Activated CD4-positive, alpha-beta memory T cell treated with anti-CD3 and anti-CD28 coated beads, Interleukin-2, amount 10 ng/mL, durations not matched to agents 7 days and 5 days (primary cell): ENCODE results near the gene OR1L8. TPM values are rescaled to one million over a fixed set of nuclear protein-coding genes. Genes with fewer than 3 reads are reported as not detected.
"Not testable (repeated sequence)": the region's sequence is repeated elsewhere in the genome, so short reads cannot be mapped to it uniquely, and the experiment has no call there.

Source experiments
- CTCF ChIA-PET: fragments of 350-600 bp; sonication (Branson Sonifier 250); formaldehyde crosslinking; loops from one replicate; lab custom pipeline; 2021; ENCODE audit warnings: antibody characterized with exemption, inconsistent platforms; lab: Charles Lee
- POLR2A ChIA-PET: fragments of 350-600 bp; sonication (Branson Sonifier 250); formaldehyde crosslinking; loops from one replicate; lab custom pipeline; 2021; ENCODE audit warnings: antibody characterized with exemption; lab: Charles Lee
- DNase-seq: peaks from one replicate; pipeline ENCODE4 v3.0.0-alpha.2; 2020
- H3K27ac Mint-ChIP-seq: one replicate; pipeline ENCODE4 v1.8.0; 2021; ENCODE audit warnings: mild to moderate bottlenecking, mixed read lengths
- H3K27me3 Mint-ChIP-seq: one replicate; pipeline ENCODE4 v1.8.0; 2021; ENCODE audit warnings: mixed read lengths
- H3K36me3 Mint-ChIP-seq: one replicate; pipeline ENCODE4 v1.8.0; 2021; ENCODE audit warnings: low read depth, mixed read lengths
- H3K4me1 Mint-ChIP-seq: one replicate; pipeline ENCODE4 v1.8.0; 2021; ENCODE audit warnings: mixed read lengths
- H3K4me3 Mint-ChIP-seq: one replicate; pipeline ENCODE4 v1.8.0; 2021; ENCODE audit warnings: mild to moderate bottlenecking, mixed read lengths
- H3K9me3 Mint-ChIP-seq: one replicate; pipeline ENCODE4 v1.8.0; 2021; ENCODE audit warnings: mixed read lengths
- total RNA-seq, 2 experiments: library from RNA; stranded (reverse); gene quantifications; one replicate each; pipeline ENCODE4 v1.2.3, GENCODE V29; 2021

Gene OR1L8, protein sequence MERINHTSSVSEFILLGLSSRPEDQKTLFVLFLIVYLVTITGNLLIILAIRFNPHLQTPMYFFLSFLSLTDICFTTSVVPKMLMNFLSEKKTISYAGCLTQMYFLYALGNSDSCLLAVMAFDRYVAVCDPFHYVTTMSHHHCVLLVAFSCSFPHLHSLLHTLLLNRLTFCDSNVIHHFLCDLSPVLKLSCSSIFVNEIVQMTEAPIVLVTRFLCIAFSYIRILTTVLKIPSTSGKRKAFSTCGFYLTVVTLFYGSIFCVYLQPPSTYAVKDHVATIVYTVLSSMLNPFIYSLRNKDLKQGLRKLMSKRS
- not detected for total RNA-seq

DNA sequence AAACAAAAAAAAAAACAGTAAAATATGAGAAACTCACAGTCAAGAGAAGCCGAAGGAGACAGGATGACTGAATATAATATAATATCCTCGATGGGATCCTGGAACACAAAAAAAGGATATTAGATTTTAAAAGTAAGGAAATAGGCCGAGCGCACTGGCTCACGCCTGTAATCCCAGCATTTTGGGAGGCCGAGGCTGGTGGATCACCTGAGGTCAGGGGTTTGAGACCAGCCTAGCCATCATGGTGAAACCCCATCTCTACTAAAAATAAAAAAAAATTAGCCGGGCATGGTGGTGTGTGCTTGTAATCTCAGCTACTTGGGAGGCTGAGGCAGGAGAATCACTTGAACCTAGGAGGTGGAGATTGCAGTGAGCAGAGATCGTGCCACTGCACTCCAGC lies at the start of gene OR1L8:
Gene OR1L8, minus strand, starts transcription at position 101 of the 400 bp plus-strand sequence. CDS start 14,907 bp downstream, outside the sequence.
- H3K4me1 Mint-ChIP-seq, DNase-seq, H3K9me3 Mint-ChIP-seq, H3K27me3 Mint-ChIP-seq, POLR2A ChIA-PET, CTCF ChIA-PET, H3K36me3 Mint-ChIP-seq, H3K27ac Mint-ChIP-seq, H3K4me3 Mint-ChIP-seq: not testable (repeated sequence)

DNA sequence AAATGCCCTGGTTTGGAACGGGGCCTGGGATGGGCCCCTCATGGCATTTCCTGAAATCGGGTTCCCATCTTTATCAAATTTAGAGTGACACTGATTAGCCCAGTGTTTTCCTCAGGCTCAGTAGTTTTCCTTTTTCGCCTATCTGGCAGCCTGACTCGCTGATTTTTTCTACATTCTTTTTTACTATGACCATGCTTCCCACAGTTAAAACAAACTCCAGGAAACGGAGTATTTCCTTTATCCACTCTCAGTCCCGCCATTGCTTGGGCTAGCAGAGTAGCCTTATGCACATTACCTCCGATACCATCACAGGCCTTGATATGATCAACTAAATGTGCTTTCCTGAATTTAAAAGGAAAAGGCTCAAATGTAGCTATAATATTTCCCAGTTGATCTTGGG lies 36.8 kb upstream of the OR1L8 start:
- H3K27ac Mint-ChIP-seq: no peak overlapping the region
- ChIA-PET POLR2A (no interaction called here), CTCF (no interaction called here)
- peaks cover 2% of the 10 kb centered on the region for H3K9me3 Mint-ChIP-seq
- no peaks in the 10 kb centered on the region for H3K27me3 Mint-ChIP-seq
- H3K4me3 Mint-ChIP-seq: no peak overlapping the region
- DNase-seq: no peak
- no peaks in the 10 kb centered on the region for H3K4me1 Mint-ChIP-seq
- no peaks in the 10 kb centered on the region for H3K36me3 Mint-ChIP-seq

DNA sequence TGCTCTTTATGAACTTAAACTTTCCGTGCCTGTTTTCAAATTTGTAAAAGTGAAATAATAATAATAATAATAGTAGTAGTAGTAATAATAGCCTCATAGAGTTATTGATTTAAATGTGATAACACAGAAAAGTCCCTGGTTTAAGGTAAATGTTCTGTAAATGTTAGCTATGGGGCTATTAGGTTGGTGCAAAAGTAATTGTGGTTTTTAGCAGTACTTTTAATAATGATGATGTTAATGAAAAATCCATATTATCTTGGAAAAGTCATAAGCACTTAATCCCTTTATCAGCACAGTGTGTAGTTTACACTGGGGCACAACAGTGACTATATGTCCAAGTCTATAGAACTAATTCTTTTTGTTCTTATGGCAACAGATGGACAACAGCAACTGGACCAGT lies 31.2 kb upstream of the OR1L8 start, which contains the start of gene OR1Q1:
Gene OR1Q1, plus strand, starts transcription at position 377 of the 400 bp plus-strand sequence. Its CDS starts 0 bp downstream, at position 377.
- CTCF ChIA-PET: no interaction called here
- H3K9me3 Mint-ChIP-seq: no peaks in the 10 kb centered on the region
- POLR2A ChIA-PET: no interaction called here
- no peaks in the 10 kb centered on the region for H3K36me3 Mint-ChIP-seq
- peaks cover 2% of the 10 kb centered on the region for H3K27me3 Mint-ChIP-seq
- DNase-seq: no peak
- no peak within 1 kb of the TSS for H3K4me3 Mint-ChIP-seq
- no peaks in the 10 kb centered on the region for H3K4me1 Mint-ChIP-seq
- no peak within 1 kb of the TSS for H3K27ac Mint-ChIP-seq

DNA sequence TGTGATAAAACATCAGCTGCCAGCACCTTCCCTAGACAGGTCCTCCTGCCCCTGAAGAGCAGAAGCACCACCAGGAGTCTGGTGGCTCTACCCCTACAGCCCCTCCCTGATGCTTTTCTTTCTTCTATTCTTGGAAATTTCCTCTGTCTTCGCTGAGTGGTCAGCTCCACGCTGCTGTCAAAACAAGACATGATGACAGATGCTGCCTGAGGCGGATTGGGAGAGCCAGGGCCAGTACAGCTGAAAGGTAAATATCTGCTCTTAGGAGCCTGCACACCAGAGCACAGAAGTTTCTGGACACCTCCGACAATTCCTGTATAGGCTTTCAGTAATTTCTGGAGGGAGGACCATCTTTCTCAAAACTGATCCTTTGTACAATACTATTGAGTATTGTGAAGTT lies 26.6 kb upstream of the OR1L8 start:
- peaks cover 2% of the 10 kb centered on the region for H3K27me3 Mint-ChIP-seq
- no peak overlapping the region for H3K27ac Mint-ChIP-seq
- CTCF ChIA-PET: no interaction called here
- H3K9me3 Mint-ChIP-seq: no peaks in the 10 kb centered on the region
- DNase-seq: no peak
- POLR2A ChIA-PET: no interaction called here
- H3K4me1 Mint-ChIP-seq: no peaks in the 10 kb centered on the region
- no peaks in the 10 kb centered on the region for H3K36me3 Mint-ChIP-seq
- H3K4me3 Mint-ChIP-seq: no peak overlapping the region

DNA sequence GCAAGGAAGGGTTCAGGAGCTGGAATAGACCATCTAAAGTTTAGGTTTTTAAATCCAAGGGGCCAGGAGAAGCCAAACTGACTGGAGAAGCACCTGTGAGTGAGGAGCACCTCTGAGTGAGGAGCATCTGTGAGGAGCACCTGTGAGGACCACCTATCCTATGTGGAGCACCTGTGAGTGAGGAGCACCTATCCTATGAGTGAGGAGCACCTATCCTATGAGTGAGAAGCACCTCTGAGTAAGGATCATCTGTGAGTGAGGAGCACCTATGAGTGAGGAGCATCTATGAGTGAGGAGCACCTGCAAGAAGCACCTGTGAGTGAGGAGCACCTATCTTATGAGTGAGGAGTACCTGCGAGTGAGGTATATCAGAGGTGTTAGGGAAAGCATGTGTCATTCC lies 23.4 kb upstream of the OR1L8 start:
- Mint-ChIP-seq H3K4me1 (no peaks in the 10 kb centered on the region), H3K9me3 (no peaks in the 10 kb centered on the region), H3K27ac (no peak overlapping the region), H3K4me3 (no peak overlapping the region), H3K36me3 (no peaks in the 10 kb centered on the region), H3K27me3 (peaks cover 2% of the 10 kb centered on the region)
- CTCF ChIA-PET: no interaction called here
- no peak for DNase-seq
- POLR2A ChIA-PET: no interaction called here

DNA sequence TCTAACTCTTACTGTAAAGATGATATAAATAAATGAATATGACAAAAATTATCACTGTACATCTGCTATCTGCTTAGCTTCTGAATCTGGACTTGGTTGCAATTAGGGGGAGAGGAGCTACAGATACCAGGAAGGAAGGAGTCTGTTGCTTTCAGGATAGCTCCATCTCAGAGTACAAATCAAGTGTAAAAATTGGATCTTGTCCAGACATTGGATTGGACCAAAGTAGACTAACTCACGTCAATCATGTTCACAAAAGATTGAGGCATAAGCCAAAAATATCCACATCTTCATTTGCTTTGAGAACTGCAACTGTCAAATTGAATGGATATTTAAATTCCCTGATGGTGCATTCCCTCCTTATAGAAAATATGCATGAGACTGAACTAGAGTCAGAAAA lies 22.5 kb upstream of the OR1L8 start:
- DNase-seq: no peak
- Mint-ChIP-seq H3K27ac (no peak overlapping the region), H3K9me3 (peaks cover 5% of the 10 kb centered on the region), H3K4me3 (no peak overlapping the region), H3K27me3 (no peaks in the 10 kb centered on the region), H3K36me3 (no peaks in the 10 kb centered on the region), H3K4me1 (no peaks in the 10 kb centered on the region)
- ChIA-PET POLR2A (no interaction called here), CTCF (no interaction called here)

DNA sequence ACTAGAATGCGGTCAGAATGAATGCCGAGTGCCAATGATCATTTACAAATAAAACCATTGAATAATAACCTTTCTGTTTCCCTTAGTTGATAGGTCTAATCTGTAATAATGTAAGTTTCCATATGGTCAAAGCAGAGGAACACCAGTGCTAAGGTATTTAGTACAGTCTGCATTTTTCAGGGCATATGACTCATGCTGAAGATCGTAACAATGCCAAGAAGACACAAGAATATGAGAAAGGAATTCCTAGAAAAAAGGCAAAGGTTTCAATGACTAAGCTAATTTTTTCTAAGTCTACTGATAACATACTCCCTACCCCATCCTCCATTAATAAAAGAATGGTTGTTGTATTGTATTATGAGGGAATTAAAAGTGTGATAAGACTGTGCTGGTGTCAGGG lies 2.8 kb downstream of the OR1L8 start:
- Mint-ChIP-seq H3K9me3 (no peaks in the 10 kb centered on the region), H3K4me1 (no peaks in the 10 kb centered on the region), H3K27me3 (no peaks in the 10 kb centered on the region), H3K4me3 (no peak overlapping the region), H3K27ac (no peak overlapping the region), H3K36me3 (no peaks in the 10 kb centered on the region)
- ChIA-PET CTCF (no interaction called here), POLR2A (no interaction called here)
- no peak for DNase-seq

DNA sequence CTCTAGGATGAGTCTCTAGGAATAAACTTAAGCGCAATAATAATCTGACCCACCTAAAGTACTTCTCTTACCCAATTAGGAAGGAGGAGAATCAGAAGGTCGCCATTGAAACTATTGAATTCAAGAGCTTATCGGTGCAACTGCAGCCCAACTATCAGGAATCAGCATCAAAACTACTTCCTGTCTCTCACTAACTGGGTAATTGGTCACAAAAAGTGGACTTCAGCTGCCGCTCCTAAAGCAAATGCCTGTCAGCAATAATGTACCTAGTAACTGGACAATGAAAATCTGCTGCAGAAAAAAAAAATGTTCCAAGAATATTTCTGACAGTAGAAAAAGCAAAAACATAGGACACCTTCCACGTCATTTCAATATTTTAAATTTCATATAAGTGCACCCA lies 3.3 kb downstream of the OR1L8 start:
- no peaks in the 10 kb centered on the region for H3K27me3 Mint-ChIP-seq
- H3K36me3 Mint-ChIP-seq: no peaks in the 10 kb centered on the region
- CTCF ChIA-PET: no interaction called here
- H3K4me1 Mint-ChIP-seq: no peaks in the 10 kb centered on the region
- no peaks in the 10 kb centered on the region for H3K9me3 Mint-ChIP-seq
- POLR2A ChIA-PET: no interaction called here
- no peak overlapping the region for H3K27ac Mint-ChIP-seq
- no peak for DNase-seq
- no peak overlapping the region for H3K4me3 Mint-ChIP-seq

DNA sequence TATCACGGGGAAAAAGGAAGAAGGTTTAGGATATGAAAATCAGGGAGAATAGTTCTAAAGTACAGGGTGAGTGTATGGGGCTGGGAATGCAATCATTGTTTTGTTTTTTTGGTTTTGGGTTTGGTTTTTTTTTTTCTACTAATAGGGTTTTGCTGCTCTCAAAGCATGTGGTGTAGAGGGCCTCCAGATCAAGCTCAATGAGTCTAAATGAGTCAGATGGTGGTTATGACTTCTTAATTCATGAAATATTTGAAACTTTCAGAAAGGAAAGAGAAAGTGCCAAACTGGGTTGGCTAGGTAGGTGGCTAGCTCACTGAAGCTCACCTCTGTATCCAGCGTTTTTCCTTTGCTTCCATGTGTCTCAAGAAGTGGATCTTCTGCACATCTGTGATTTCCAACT lies 10.7 kb downstream of the OR1L8 start:
- Mint-ChIP-seq H3K27me3 (no peaks in the 10 kb centered on the region), H3K9me3 (no peaks in the 10 kb centered on the region), H3K27ac (no peak overlapping the region), H3K4me3 (no peak overlapping the region), H3K36me3 (no peaks in the 10 kb centered on the region), H3K4me1 (peaks cover 3% of the 10 kb centered on the region)
- CTCF ChIA-PET: no interaction called here
- no peak for DNase-seq
- POLR2A ChIA-PET: no interaction called here

DNA sequence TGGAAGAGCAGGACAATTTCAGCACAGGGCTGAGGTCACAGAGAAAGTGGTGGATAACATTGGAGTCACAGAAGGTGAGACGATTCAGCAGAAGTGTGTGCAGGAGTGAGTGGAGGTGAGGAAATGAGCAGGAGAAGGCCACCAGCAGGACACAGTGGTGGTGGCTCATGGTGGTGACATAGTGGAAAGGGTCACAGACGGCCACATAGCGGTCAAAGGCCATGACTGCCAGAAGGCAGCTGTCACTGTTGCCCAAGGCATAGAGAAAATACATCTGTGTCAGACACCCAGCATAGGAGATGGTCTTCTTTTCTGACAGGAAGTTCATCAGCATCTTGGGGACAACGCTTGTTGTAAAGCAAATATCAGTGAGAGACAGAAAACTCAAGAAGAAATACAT lies 15.3 kb downstream of the OR1L8 start:
- no peaks in the 10 kb centered on the region for H3K36me3 Mint-ChIP-seq
- no peak for DNase-seq
- H3K4me1 Mint-ChIP-seq: peaks cover 3% of the 10 kb centered on the region
- no peak overlapping the region for H3K27ac Mint-ChIP-seq
- ChIA-PET CTCF (no interaction called here), POLR2A (no interaction called here)
- peaks cover 2% of the 10 kb centered on the region for H3K9me3 Mint-ChIP-seq
- H3K4me3 Mint-ChIP-seq: no peak overlapping the region
- peaks cover 2% of the 10 kb centered on the region for H3K27me3 Mint-ChIP-seq

DNA sequence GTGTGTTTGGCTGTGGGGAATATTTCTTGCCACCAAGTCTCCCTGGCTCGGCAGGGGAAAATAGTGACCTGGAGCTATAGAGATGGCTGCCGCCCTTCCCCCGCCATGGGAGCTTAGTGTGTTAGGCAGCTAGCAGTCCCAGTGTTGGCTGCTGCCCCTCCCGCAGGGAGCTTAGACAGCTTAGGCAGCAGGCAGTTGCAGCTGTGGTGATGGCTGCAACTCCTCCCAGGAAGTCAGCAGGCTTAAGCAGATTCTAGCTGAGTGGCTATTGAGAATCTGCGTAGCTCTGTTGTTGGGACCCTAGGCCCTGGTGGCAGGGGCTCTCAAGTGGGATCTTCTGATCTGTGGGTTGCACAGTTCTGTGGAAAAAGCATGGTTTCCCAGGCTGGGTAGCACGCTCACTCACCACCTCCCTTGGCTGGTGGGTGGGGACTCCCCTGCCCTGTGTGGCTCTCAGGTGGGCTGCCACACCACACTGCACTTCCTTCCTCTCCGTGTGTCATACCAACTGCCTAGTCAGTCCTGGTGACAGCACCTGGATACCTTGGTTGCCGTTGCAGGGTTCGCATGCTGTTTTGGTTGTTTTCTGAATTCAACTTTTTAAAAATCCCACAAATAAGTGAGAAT lies 20.9 kb downstream of the OR1L8 start:
- no peaks in the 10 kb centered on the region for H3K36me3 Mint-ChIP-seq
- H3K4me1 Mint-ChIP-seq: no peaks in the 10 kb centered on the region
- ChIA-PET POLR2A (no interaction called here), CTCF (no interaction called here)
- H3K9me3 Mint-ChIP-seq: peaks cover 2% of the 10 kb centered on the region
- no peak for DNase-seq
- no peak overlapping the region for H3K27ac Mint-ChIP-seq
- no peak overlapping the region for H3K4me3 Mint-ChIP-seq
- peaks cover 7% of the 10 kb centered on the region for H3K27me3 Mint-ChIP-seq

DNA sequence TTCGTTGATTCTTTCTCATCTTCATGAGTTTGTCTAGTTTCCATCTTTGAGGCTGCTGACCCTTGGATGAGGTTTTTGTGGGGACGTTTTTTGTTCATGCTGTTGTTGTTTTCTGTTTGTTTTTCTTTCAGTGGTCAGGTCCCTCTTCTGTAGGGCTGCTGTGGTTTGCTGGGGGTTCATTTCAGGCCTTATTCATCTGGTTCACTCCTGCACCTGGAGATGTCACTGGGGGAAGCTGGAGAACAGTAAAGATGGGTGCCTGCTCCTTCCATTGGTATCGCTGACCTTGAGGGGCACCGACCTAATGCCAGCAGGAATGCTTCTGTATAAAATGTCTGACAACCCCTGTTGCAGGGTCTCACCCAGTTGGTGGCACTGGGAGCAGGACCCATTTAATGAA lies 21.7 kb downstream of the OR1L8 start:
- H3K4me3 Mint-ChIP-seq: no peak overlapping the region
- CTCF ChIA-PET: no interaction called here
- H3K4me1 Mint-ChIP-seq: no peaks in the 10 kb centered on the region
- POLR2A ChIA-PET: no interaction called here
- H3K27ac Mint-ChIP-seq: no peak overlapping the region
- no peak for DNase-seq
- no peaks in the 10 kb centered on the region for H3K36me3 Mint-ChIP-seq
- H3K9me3 Mint-ChIP-seq: peaks cover 2% of the 10 kb centered on the region
- peaks cover 5% of the 10 kb centered on the region for H3K27me3 Mint-ChIP-seq

DNA sequence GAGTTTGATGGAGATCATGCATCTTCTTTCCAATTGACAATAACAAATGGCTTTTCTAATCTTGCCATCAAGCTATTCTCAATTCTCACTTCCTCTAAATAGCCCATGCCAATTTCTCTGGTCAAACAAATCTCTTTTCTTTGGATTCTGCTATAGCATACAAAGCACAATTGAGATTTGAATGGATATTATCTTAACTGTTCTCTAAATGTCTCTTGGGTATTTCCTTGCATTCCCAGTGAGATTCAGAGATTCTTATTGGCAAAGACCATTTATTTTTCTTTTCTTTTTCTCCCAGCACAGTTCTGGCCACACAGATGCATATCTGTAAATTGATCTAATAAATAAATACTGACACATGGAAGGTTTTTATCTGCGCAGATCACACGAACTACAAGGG lies 30.4 kb downstream of the OR1L8 start, which contains the start of gene OR1N2:
Gene OR1N2, plus strand, starts transcription at position 301 of the 400 bp plus-strand sequence. CDS start 100 bp downstream, outside the sequence.
- POLR2A ChIA-PET: no interaction called here
- no peak for DNase-seq
- peaks cover 6% of the 10 kb centered on the region for H3K27me3 Mint-ChIP-seq
- no peaks in the 10 kb centered on the region for H3K36me3 Mint-ChIP-seq
- CTCF ChIA-PET: no interaction called here
- H3K27ac Mint-ChIP-seq: no peak within 1 kb of the TSS
- H3K9me3 Mint-ChIP-seq: no peaks in the 10 kb centered on the region
- H3K4me3 Mint-ChIP-seq: no peak within 1 kb of the TSS
- H3K4me1 Mint-ChIP-seq: no peaks in the 10 kb centered on the region

DNA sequence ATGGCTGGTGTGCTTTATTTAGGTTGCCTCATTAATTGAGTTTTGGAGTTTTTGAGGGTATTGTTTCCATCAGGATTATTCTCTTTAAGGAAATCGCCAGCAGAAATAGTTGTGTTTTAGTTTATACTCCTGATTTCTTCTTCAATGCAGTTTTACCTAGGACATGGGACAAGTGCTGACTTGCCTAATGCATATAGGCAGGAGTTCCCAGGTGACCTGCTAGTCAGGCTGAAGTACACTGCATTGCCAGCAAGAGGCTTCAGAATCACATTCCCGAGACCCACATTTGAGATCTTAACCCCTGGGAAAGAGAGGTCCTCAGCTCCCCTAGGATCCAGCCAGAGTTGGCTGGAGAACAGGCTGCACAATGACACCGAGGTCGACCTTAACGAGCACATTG lies 31.8 kb downstream of the OR1L8 start:
- Mint-ChIP-seq H3K36me3 (no peaks in the 10 kb centered on the region), H3K27me3 (peaks cover 6% of the 10 kb centered on the region), H3K4me3 (no peak overlapping the region), H3K9me3 (no peaks in the 10 kb centered on the region), H3K4me1 (no peaks in the 10 kb centered on the region), H3K27ac (no peak overlapping the region)
- ChIA-PET CTCF (no interaction called here), POLR2A (no interaction called here)
- DNase-seq: no peak
